Fibroblast of mammary gland (primary cell): Measurements from ENCODE around the gene SLC9A1.

Experiments used
- DNase-seq: peaks from one replicate; pipeline ENCODE4 v3.0.0-alpha.2; 2010; ENCODE audit warnings: low read depth
- H3K4me3 ChIP-seq: 2 replicates; pipeline ENCODE4 v1.5.1; 2011; ENCODE audit warnings: low read depth, mild to moderate bottlenecking, low read length, moderate library complexity; ENCODE audit not compliant: control insufficient read depth
- CTCF ChIP-seq: conservative IDR thresholded peaks from 2 replicates; pipeline ENCODE4 v1.5.1; 2011; ENCODE audit warnings: low read depth, low read length, inconsistent platforms; ENCODE audit not compliant: control insufficient read depth, insufficient read depth

Gene SLC9A1

GRCh38 chr1:27074175-27074780 lies 80.6 kb downstream of the SLC9A1 start:
- H3K4me3 ChIP-seq, result no peak overlapping the region
- DNase-seq, result peak; percentile 28
- TF ChIP-seq CTCF, result no peak

- peak; percentile 45 for DNase-seq
- no peak overlapping the region for H3K4me3 ChIP-seq
- TF ChIP-seq CTCF, result no peak
Observed at GRCh38 chr1:27071049-27071416, 83.9 kb downstream of the SLC9A1 start.

GRCh38 chr1:27070390-27071048 lies 84.4 kb downstream of the SLC9A1 start:
- H3K4me3 ChIP-seq, result no peak overlapping the region
- no peak for DNase-seq
- no peak for TF ChIP-seq CTCF

GRCh38 chr1:27068922-27069321 lies 86.0 kb downstream of the SLC9A1 start:
- no peak for TF ChIP-seq CTCF
- DNase-seq, result no peak
- no peak overlapping the region for H3K4me3 ChIP-seq

GRCh38 chr1:27065999-27066630 lies 88.8 kb downstream of the SLC9A1 start:
- no peak for TF ChIP-seq CTCF
- no peak overlapping the region for H3K4me3 ChIP-seq
- no peak for DNase-seq

- no peak overlapping the region for H3K4me3 ChIP-seq
- no peak for TF ChIP-seq CTCF
- no peak for DNase-seq
Observed at GRCh38 chr1:27060891-27061290, 94.0 kb downstream of the SLC9A1 start.
